K562 (cell line): ENCODE data around the gene DALRD3. TPM values are rescaled to one million over a fixed set of nuclear protein-coding genes. Genes with fewer than 3 reads are reported as not detected.

ENCODE experiments used
- ATAC-seq: fragments of 200-7000 bp; cut with Tn5 transposase; 3 replicates; pipeline ENCODE4 v1.9.1; 2020; ENCODE audit warnings: moderate library complexity
- BruUV-seq: library from RNA; stranded (reverse); fragments of 400-500 nt; replicated peaks from 2 replicates; lab custom pipeline; 2021; lab: Mats Ljungman, UMichigan
- CTCF ChIA-PET: fragments of 300-600 bp; formaldehyde crosslinking; extraction: SDS; loops from one replicate; lab custom pipeline; 2021; ENCODE audit warnings: low intra/inter-chr PET ratio; lab: Yijun Ruan, JAX
- POLR2A ChIA-PET: fragments of 300-600, 350-650 bp; sonication (Branson Sonifier 250); formaldehyde crosslinking; extraction: SDS; loops from one replicate; lab custom pipeline; 2021; ENCODE audit warnings: antibody characterized with exemption, inconsistent platforms; lab: Yijun Ruan, JAX
- DNase-seq, 4 experiments: peaks; one replicate each; pipeline versions ENCODE4 v3.0.0 to v3.0.0-alpha.2; 2011 to 2018; ENCODE audit warnings: low spot score in 3 of 4, mixed read lengths in 3 of 4; ENCODE audit errors: extremely low read depth in 1 of 4
- FAIRE-seq: peaks from 2 replicates; lab custom pipeline; 2011; peaks lifted over from hg19 to GRCh38; lab: Jason Lieb, UNC
- H2AFZ ChIP-seq: 2 replicates; pipeline ENCODE4 v1.6.0; 2011; ENCODE audit warnings: low read depth, low read length, control low read depth, inconsistent platforms
- H3K27ac ChIP-seq: fragments of 200-600 bp; 3 replicates; pipeline ENCODE4 v1.8.0; 2011; ENCODE audit warnings: low read depth, mild to moderate bottlenecking, control low read depth, inconsistent platforms, low read length, moderate library complexity, mixed read lengths; ENCODE audit errors: extremely low read depth
- H3K27me3 ChIP-seq, 2 experiments: fragments of 300-600 bp in 1 of 2; 2 replicates in 1 of 2; 3 replicates in 1 of 2; pipeline versions ENCODE4 v1.6.0 to v1.8.0; 2011; ENCODE audit warnings: inconsistent platforms in 2 of 2, low read length in 2 of 2, mild to moderate bottlenecking in 1 of 2, mixed read lengths in 1 of 2, moderate library complexity in 1 of 2; ENCODE audit not compliant: control insufficient read depth in 2 of 2, insufficient read depth in 2 of 2
- H3K36me3 ChIP-seq: fragments of 300-600 bp; 3 replicates; pipeline ENCODE4 v1.8.0; 2011; ENCODE audit warnings: mild to moderate bottlenecking, low read length, inconsistent platforms; ENCODE audit not compliant: control insufficient read depth, insufficient read depth
- H3K4me1 ChIP-seq, 2 experiments: fragments of 200-600 bp in 1 of 2; replicated peaks in 1 of 2; 2 replicates in 1 of 2; 3 replicates in 1 of 2; pipeline versions ENCODE4 v1.5.1 to v1.8.0; 2011; ENCODE audit warnings: inconsistent platforms in 2 of 2, low read length in 2 of 2, mild to moderate bottlenecking in 1 of 2, mixed read lengths in 1 of 2, moderate library complexity in 1 of 2; ENCODE audit not compliant: control insufficient read depth in 2 of 2, insufficient read depth in 2 of 2
- H3K4me2 ChIP-seq: 2 replicates; pipeline ENCODE4 v1.6.1; 2011; ENCODE audit warnings: low read length, control low read depth, inconsistent platforms, mixed read lengths; ENCODE audit not compliant: insufficient read depth
- H3K4me3 ChIP-seq: fragments of 200-600 bp; sonication (generic), shearing (Covaris generic); 2 replicates; pipeline ENCODE4 v1.5.1; 2016; ENCODE audit warnings: control low read depth, inconsistent platforms
- H3K79me2 ChIP-seq: fragments of 200-600 bp; 3 replicates; pipeline ENCODE4 v1.8.0; 2011; ENCODE audit warnings: low read length, inconsistent platforms; ENCODE audit not compliant: control insufficient read depth, insufficient read depth
- H3K9ac ChIP-seq, 2 experiments: 2 replicates each; pipeline versions ENCODE4 v1.6.0 to v1.6.1; 2011; ENCODE audit warnings: low read depth in 2 of 2, low read length in 2 of 2, control low read depth in 1 of 2, inconsistent platforms in 1 of 2, mild to moderate bottlenecking in 1 of 2, mixed read lengths in 1 of 2; ENCODE audit not compliant: insufficient read depth in 1 of 2
- H3K9me1 ChIP-seq: one replicate; pipeline ENCODE4 v1.6.0; 2011; ENCODE audit warnings: inconsistent platforms, mild to moderate bottlenecking, low read length, moderate library complexity; ENCODE audit not compliant: control insufficient read depth, insufficient read depth
- H3K9me3 ChIP-seq: replicated peaks from 2 replicates; pipeline ENCODE4 v1.5.1; 2011; ENCODE audit warnings: low read depth, low read length, inconsistent platforms; ENCODE audit not compliant: control insufficient read depth, insufficient read depth
- H4K20me1 ChIP-seq: replicated peaks from 2 replicates; pipeline ENCODE4 v1.6.1; 2011; ENCODE audit warnings: low read length, inconsistent platforms, mixed read lengths; ENCODE audit not compliant: control insufficient read depth, insufficient read depth
- CBFA2T3 ChIP-seq: fragments of 450-650 bp; IDR thresholded peaks from 2 replicates; pipeline ENCODE4 v1.6.1; 2017
- ZNF518B ChIP-seq: fragments of 250-450 bp; sonication (Bioruptor Pico); IDR thresholded peaks from 2 replicates; pipeline ENCODE4 v1.5.0; 2021; ENCODE audit warnings: mild to moderate bottlenecking, moderate library complexity
- WGBS: fragments of 100-300 bp; shearing (Covaris generic); methylation state at CpG from one replicate; pipeline ENCODE4 v1.1.6; 2016; ENCODE audit warnings: low coverage, mixed read lengths; ENCODE audit not compliant: insufficient coverage; ENCODE audit errors: missing lambda C conversion rate; 5-methylcytosine and 5-hydroxymethylcytosine counted together
- in situ Hi-C: fragments of 300-500 bp; cut with MboI; formaldehyde crosslinking; loops from 4 replicates; pipeline ENCODE4 v1.15.0; 2018; ENCODE audit warnings: inconsistent platforms, mixed read lengths
- intact Hi-C: fragments of 100-400 bp; cut with micrococcal nuclease; formaldehyde crosslinking; loops from 2 replicates; pipeline ENCODE4 v1.14.2; 2022
- polyA plus RNA-seq, 8 experiments: library from polyadenylated mRNA; depleted of rRNA in 4 of 8; stranded (reverse) in 5 of 8; unstranded in 3 of 8; fragments of >200 nt; fragmentation: Nextera tagmentation in 2 of 8; fragmentation: Illumina TruSeq in 1 of 8; extraction: Ambion mirVana in 2 of 8; extraction: Trizol in 1 of 8; gene quantifications; 2 replicates each; pipeline versions ENCODE4 v1.2.1 to v1.2.3, GENCODE V29; 2011 to 2014; ENCODE audit warnings: inconsistent platforms in 1 of 8, missing spikeins in 1 of 8
- total RNA-seq, 7 experiments: library from RNA; depleted of rRNA in 6 of 7; stranded (reverse); fragments of >200 nt in 6 of 7; fragmentation: Illumina TruSeq in 2 of 7; extraction: Trizol in 2 of 7; gene quantifications; 2 replicates each; pipeline versions ENCODE4 v1.2.1 to v1.2.3, GENCODE V29; 2011 to 2021; ENCODE audit warnings: low replicate concordance in 1 of 7

The DALRD3 gene
- total and polyA plus RNA-seq, 9 of the 15 experiments (the other 6 are each of a cell fraction or from before 2014, with no cell fraction given): 6.6 to 31.3 (median 14.4) TPM

GRCh38 chr3:48991851-48992545 lies 26.4 kb downstream of the DALRD3 start:
- Histone ChIP-seq H3K27me3 (no peaks in the 10 kb centered on the region), H3K9ac (peak overlapping the region in 1 of 2 experiments; percentile 23; a peak in 1 of 4 replicates), H3K4me3 (no peak overlapping the region), H3K79me2 (no peaks in the 10 kb centered on the region), H3K27ac (no peak overlapping the region), H3K4me1 (peaks cover 9 to 21% of the 10 kb centered on the region in 2 experiments), H3K9me1 (no peaks in the 10 kb centered on the region), H3K9me3 (no peaks in the 10 kb centered on the region), H4K20me1 (no peaks in the 10 kb centered on the region), H3K4me2 (no peak overlapping the region), H3K36me3 (no peaks in the 10 kb centered on the region), H2AFZ (no peak overlapping the region)
- BruUV-seq: no TSS peak
- intact Hi-C loops: no loop called here
- WGBS: 60% methylated on average over 5 of the region's 5 CpGs
- TF ChIP-seq CBFA2T3: no peak
- no peak for TF ChIP-seq ZNF518B (CRISPR knock-in tag)
- CTCF ChIA-PET: no interaction called here
- POLR2A ChIA-PET: interaction anchor here (0.9 to 1.1 kb wide), 2 partner anchors 10 to 25 kb away, joined by 4 read pairs; no protein-coding TSS in a partner anchor
- in situ Hi-C loops: no loop called here
- ATAC-seq (no peak), FAIRE-seq (no peak), DNase-seq (no peak)
